Urinary bladder (tissue), 2 donors: ENCODE results near the gene TRIM31. TPM values are rescaled to one million over a fixed set of nuclear protein-coding genes. Genes with fewer than 3 reads are reported as not detected.

Source experiments
- polyA plus RNA-seq: library from polyadenylated mRNA; stranded (reverse); fragments of 200-250 nt; gene quantifications from one replicate; pipeline ENCODE4 v1.2.3, GENCODE V29; 2013
- small RNA-seq: library from RNA; depleted of rRNA; stranded (forward); fragments of <200 nt; gene quantifications from one replicate; pipeline ENCODE3, GENCODE V24; 2014
- total RNA-seq: library from RNA; depleted of rRNA; stranded (reverse); fragments of >200 nt; gene quantifications from one replicate; pipeline ENCODE4 v1.2.3, GENCODE V29; 2014
- donor health status: healthy.

The TRIM31 gene
- total and polyA plus RNA-seq, 2 donors: 1.3 to 9.6 TPM

Small RNA genes within 50 kb of the gene (small RNA-seq; reads per million reads assigned to genes)
- gene RF00554 (not detected), gene RF02219 (not detected), gene RF02220 (not detected)

Other genes starting within 250 kb of the TRIM31 start
- 85.1 TPM for gene HLA-A, start 170.6 kb downstream of the TRIM31 start, total RNA-seq
- gene HLA-A, start 170.6 kb downstream of the TRIM31 start, polyA plus RNA-seq: 962 TPM
- gene POLR1H, start 51.8 kb downstream of the TRIM31 start, total RNA-seq: 19.8 TPM
- 36.7 TPM for gene POLR1H, start 51.8 kb downstream of the TRIM31 start, polyA plus RNA-seq
- gene PPP1R11, start 45.9 kb downstream of the TRIM31 start, total RNA-seq: 13.5 TPM
- 78.7 TPM for gene PPP1R11, start 45.9 kb downstream of the TRIM31 start, polyA plus RNA-seq
- gene RNF39, start 37.3 kb downstream of the TRIM31 start, total RNA-seq: 0.11 TPM
- gene RNF39, start 37.3 kb downstream of the TRIM31 start, polyA plus RNA-seq: 0.73 TPM
- gene TRIM40, start 23.1 kb upstream of the TRIM31 start, total RNA-seq: not detected
- not detected for gene TRIM40, start 23.1 kb upstream of the TRIM31 start, polyA plus RNA-seq
- 0.42 TPM for gene TRIM10, start 48.1 kb upstream of the TRIM31 start, total RNA-seq
- not detected for gene TRIM10, start 48.1 kb upstream of the TRIM31 start, polyA plus RNA-seq
- not detected for gene TRIM15, start 50.5 kb upstream of the TRIM31 start, total RNA-seq
- gene TRIM15, start 50.5 kb upstream of the TRIM31 start, polyA plus RNA-seq: not detected
- gene TRIM26, start 100.3 kb upstream of the TRIM31 start, total RNA-seq: 13.6 TPM
- gene TRIM26, start 100.3 kb upstream of the TRIM31 start, polyA plus RNA-seq: 35.8 TPM
- gene TRIM39, start 213.8 kb upstream of the TRIM31 start, total RNA-seq: 5.8 TPM
- 16.6 TPM for gene TRIM39, start 213.8 kb upstream of the TRIM31 start, polyA plus RNA-seq
- 15.0 TPM for gene RPP21, start 232.1 kb upstream of the TRIM31 start, total RNA-seq
- 147 TPM for gene RPP21, start 232.1 kb upstream of the TRIM31 start, polyA plus RNA-seq